Activated T-cell treated with anti-CD3 and anti-CD28 coated beads, Interleukin-2, amount 50 U/mL, for 24 hours (primary cell): ENCODE results near the gene ACOX3.
A peak's percentile ranks its signal among the peaks of the same experiment; 100 is the strongest.

Experiments
- DNase-seq: peaks from one replicate; pipeline ENCODE4 v3.0.0-alpha.2; 2020
- H3K27ac Mint-ChIP-seq: 2 replicates; pipeline ENCODE4 v1.8.0; 2020; ENCODE audit warnings: mild to moderate bottlenecking, mixed read lengths
- H3K27me3 Mint-ChIP-seq: 2 replicates; pipeline ENCODE4 v1.8.0; 2020; ENCODE audit warnings: mixed read lengths
- H3K36me3 Mint-ChIP-seq: 2 replicates; pipeline ENCODE4 v1.8.0; 2020; ENCODE audit warnings: low read depth, mixed read lengths
- H3K4me1 Mint-ChIP-seq: 2 replicates; pipeline ENCODE4 v1.8.0; 2020; ENCODE audit warnings: low read depth, mixed read lengths
- H3K4me3 Mint-ChIP-seq: 2 replicates; pipeline ENCODE4 v1.8.0; 2020; ENCODE audit warnings: mild to moderate bottlenecking, moderate library complexity, mixed read lengths
- H3K9me3 Mint-ChIP-seq: 2 replicates; pipeline ENCODE4 v1.8.0; 2020; ENCODE audit warnings: mixed read lengths

Gene ACOX3

DNA sequence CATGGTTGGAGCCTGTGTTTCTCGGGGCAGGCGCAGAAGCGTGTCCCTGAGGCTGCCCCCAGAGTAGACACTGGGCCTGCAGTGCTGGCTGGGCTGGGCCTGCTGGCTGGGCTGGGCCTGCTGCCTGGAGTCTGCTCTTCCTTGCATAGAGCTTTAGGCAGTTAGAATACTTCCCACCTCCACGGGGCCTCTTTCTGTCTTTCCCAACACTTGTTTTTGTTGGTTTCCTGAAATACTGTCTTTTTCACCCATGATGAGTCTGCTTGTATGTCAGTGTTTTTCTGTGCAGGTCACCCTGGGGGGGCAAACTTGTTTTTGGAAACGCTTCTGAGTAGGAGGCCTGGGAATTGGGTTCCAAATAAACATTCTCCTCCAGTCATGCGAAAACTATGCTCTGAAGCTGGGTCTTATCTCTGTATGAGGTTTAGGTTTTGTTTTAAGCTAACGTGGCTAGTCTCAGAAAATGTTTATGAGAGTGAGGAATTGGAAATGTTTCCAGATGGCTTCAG is 32.2 kb upstream of the ACOX3 start:
- Mint-ChIP-seq H3K4me1 (no peaks in the 10 kb centered on the region), H3K27me3 (no peaks in the 10 kb centered on the region), H3K36me3 (peaks cover 84% of the 10 kb centered on the region), H3K9me3 (no peaks in the 10 kb centered on the region), H3K27ac (no peak overlapping the region), H3K4me3 (no peak overlapping the region)
- DNase-seq = no peak

DNA sequence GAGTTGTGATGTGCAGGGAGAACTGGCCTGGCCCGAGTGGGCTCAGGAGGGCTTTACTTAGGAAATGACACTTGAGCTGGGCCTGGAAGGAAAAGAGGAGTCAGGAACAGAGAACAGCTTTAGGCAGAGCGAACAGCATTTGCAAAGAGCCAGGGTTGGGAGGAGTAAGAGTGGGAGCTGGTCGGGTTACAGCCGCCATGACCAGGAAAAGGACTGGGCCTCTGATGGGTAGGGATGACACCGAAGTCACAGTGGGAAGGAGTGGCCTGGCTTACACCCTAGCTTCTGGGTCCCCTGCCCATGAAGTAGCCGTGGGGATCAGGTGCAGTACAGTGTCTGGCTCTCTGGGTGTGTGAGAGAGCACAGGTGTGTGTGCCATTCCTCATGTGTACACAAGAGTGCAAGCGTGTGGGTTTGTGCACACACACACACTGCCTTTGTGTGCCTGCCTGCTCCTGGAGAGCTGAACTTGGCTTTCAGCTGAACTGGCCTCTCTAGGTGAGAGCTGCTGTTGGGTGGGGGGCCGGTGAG is 31.7 kb upstream of the ACOX3 start:
- Mint-ChIP-seq H3K9me3 (no peaks in the 10 kb centered on the region), H3K36me3 (peaks cover 85% of the 10 kb centered on the region), H3K27me3 (no peaks in the 10 kb centered on the region), H3K4me1 (no peaks in the 10 kb centered on the region), H3K27ac (no peak overlapping the region), H3K4me3 (no peak overlapping the region)
- DNase-seq = no peak

- no peaks in the 10 kb centered on the region for H3K27me3 Mint-ChIP-seq
- H3K27ac Mint-ChIP-seq = no peak overlapping the region
- H3K9me3 Mint-ChIP-seq = no peaks in the 10 kb centered on the region
- H3K36me3 Mint-ChIP-seq = peaks cover 85% of the 10 kb centered on the region
- H3K4me3 Mint-ChIP-seq = no peak overlapping the region
- no peaks in the 10 kb centered on the region for H3K4me1 Mint-ChIP-seq
- no peak for DNase-seq
Observed at GRCh38 chr4:8471211-8471875, 30.8 kb upstream of the ACOX3 start.

GRCh38 chr4:8470451-8471024 is 30.0 kb upstream of the ACOX3 start:
- DNase-seq = no peak
- no peaks in the 10 kb centered on the region for H3K4me1 Mint-ChIP-seq
- H3K36me3 Mint-ChIP-seq = peaks cover 85% of the 10 kb centered on the region
- no peak overlapping the region for H3K27ac Mint-ChIP-seq
- no peaks in the 10 kb centered on the region for H3K27me3 Mint-ChIP-seq
- no peak overlapping the region for H3K4me3 Mint-ChIP-seq
- H3K9me3 Mint-ChIP-seq = no peaks in the 10 kb centered on the region

- no peaks in the 10 kb centered on the region for H3K9me3 Mint-ChIP-seq
- H3K36me3 Mint-ChIP-seq = peaks cover 89% of the 10 kb centered on the region
- no peak for DNase-seq
- no peak overlapping the region for H3K4me3 Mint-ChIP-seq
- no peaks in the 10 kb centered on the region for H3K4me1 Mint-ChIP-seq
- H3K27me3 Mint-ChIP-seq = no peaks in the 10 kb centered on the region
- H3K27ac Mint-ChIP-seq = no peak overlapping the region
Observed at GRCh38 chr4:8469550-8469949, 29.0 kb upstream of the ACOX3 start.

GRCh38 chr4:8468746-8469535 is 28.4 kb upstream of the ACOX3 start:
- no peak overlapping the region for H3K27ac Mint-ChIP-seq
- peaks cover 90% of the 10 kb centered on the region for H3K36me3 Mint-ChIP-seq
- H3K27me3 Mint-ChIP-seq = no peaks in the 10 kb centered on the region
- H3K4me1 Mint-ChIP-seq = no peaks in the 10 kb centered on the region
- peak; percentile 64 for DNase-seq
- H3K4me3 Mint-ChIP-seq = no peak overlapping the region
- no peaks in the 10 kb centered on the region for H3K9me3 Mint-ChIP-seq

DNA sequence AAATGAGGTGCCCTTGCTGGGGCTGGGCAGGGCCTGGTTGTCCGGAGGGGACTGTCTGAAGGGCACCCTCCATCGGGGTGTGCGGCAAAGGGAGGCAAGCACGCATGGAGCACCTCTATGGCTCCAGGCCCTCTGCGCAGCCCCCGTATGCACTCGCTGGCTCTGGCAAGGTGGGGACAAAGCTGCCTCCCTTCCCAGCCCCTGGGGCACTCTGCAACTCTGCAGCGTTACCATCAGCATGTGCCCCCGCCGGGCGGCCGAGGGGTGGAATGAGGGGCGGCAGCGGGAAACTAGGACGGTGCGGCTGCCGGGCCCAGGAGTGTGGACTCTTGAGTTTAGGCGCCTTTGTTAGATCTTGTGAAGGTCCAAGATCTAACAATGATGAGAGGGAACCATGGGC is 26.5 kb upstream of the ACOX3 start:
- H3K4me1 Mint-ChIP-seq = no peaks in the 10 kb centered on the region
- H3K36me3 Mint-ChIP-seq = peaks cover 89% of the 10 kb centered on the region
- no peaks in the 10 kb centered on the region for H3K27me3 Mint-ChIP-seq
- no peak for DNase-seq
- H3K9me3 Mint-ChIP-seq = no peaks in the 10 kb centered on the region
- H3K27ac Mint-ChIP-seq = no peak overlapping the region
- no peak overlapping the region for H3K4me3 Mint-ChIP-seq

GRCh38 chr4:8465615-8466611 is 25.4 kb upstream of the ACOX3 start:
- DNase-seq = no peak
- no peaks in the 10 kb centered on the region for H3K4me1 Mint-ChIP-seq
- peaks cover 91% of the 10 kb centered on the region for H3K36me3 Mint-ChIP-seq
- no peak overlapping the region for H3K27ac Mint-ChIP-seq
- H3K9me3 Mint-ChIP-seq = no peaks in the 10 kb centered on the region
- no peaks in the 10 kb centered on the region for H3K27me3 Mint-ChIP-seq
- H3K4me3 Mint-ChIP-seq = no peak overlapping the region

DNA sequence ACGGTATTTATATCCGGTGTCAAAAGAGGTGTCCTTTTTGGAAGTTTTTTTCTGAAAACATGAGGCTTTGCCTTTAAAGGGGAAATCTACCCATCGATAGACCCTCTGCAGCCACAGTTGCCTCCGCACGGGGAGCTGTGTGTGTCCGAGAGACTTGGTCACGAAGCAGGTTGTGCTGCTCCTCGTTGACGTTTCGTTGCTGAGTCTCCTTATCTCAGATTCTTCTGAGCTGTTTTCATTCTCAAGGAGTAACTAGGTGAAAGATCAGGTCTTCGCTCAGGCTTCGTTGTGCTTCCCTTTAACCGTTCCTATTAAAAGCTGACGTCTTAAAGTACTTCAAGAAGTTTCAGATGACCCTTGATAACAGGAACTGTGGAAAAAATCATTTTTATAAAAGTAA is 23.9 kb upstream of the ACOX3 start:
- Mint-ChIP-seq H3K9me3 (no peaks in the 10 kb centered on the region), H3K27me3 (no peaks in the 10 kb centered on the region), H3K4me3 (no peak overlapping the region), H3K27ac (no peak overlapping the region), H3K36me3 (peaks cover 91% of the 10 kb centered on the region), H3K4me1 (no peaks in the 10 kb centered on the region)
- DNase-seq = no peak

DNA sequence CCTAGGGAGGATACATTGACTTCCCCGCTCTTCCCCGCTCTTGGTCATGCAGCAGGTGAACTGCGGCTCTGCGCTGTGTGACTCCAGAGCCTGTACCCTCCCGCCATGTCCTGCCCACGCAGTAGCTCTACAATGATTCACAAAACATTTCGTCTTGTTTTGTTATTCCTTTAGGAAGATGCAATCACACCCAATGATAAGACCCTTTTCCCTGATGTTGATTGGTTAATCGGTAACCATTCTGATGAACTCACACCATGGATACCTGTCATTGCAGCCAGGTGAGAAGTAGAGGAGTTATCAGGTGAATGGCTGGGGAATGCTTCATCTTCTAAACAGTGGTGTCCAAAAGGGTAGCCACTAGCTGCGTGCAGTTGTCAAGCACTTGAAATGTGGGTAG is 23.3 kb upstream of the ACOX3 start:
- Mint-ChIP-seq H3K36me3 (peaks cover 91% of the 10 kb centered on the region), H3K4me3 (no peak overlapping the region), H3K9me3 (no peaks in the 10 kb centered on the region), H3K27me3 (no peaks in the 10 kb centered on the region), H3K27ac (no peak overlapping the region), H3K4me1 (no peaks in the 10 kb centered on the region)
- no peak for DNase-seq

GRCh38 chr4:8461616-8462015 is 21.1 kb upstream of the ACOX3 start:
- Mint-ChIP-seq H3K27ac (no peak overlapping the region), H3K36me3 (peaks cover 91% of the 10 kb centered on the region)
- DNase-seq = no peak

DNA sequence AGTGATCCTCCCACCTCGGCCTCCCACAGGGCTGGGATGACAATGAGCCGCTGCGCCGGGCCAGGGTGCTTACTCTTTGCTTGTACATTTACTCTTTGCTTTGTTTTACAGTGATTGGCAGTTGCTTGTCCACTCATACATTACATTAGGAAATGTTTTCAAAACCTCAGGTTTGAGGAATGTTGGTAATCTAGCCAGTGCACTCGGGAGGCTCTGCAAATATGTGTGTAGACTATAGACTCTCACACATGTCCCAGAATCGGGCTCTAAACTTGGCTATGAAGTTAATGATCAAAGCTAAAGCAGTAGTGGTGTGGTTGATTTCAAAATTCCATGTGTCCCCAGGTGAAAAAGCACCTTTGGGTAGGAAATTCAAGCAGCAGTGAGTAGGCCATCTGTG is 20.6 kb upstream of the ACOX3 start:
- no peaks in the 10 kb centered on the region for H3K4me1 Mint-ChIP-seq
- H3K4me3 Mint-ChIP-seq = no peak overlapping the region
- no peaks in the 10 kb centered on the region for H3K27me3 Mint-ChIP-seq
- no peaks in the 10 kb centered on the region for H3K9me3 Mint-ChIP-seq
- peaks cover 91% of the 10 kb centered on the region for H3K36me3 Mint-ChIP-seq
- H3K27ac Mint-ChIP-seq = no peak overlapping the region
- DNase-seq = no peak

More at GRCh38 chr4:8461616-8462015, 21.1 kb upstream of the ACOX3 start:
- Mint-ChIP-seq H3K9me3 (no peaks in the 10 kb centered on the region), H3K4me1 (no peaks in the 10 kb centered on the region), H3K27me3 (no peaks in the 10 kb centered on the region), H3K4me3 (no peak overlapping the region)

DNA sequence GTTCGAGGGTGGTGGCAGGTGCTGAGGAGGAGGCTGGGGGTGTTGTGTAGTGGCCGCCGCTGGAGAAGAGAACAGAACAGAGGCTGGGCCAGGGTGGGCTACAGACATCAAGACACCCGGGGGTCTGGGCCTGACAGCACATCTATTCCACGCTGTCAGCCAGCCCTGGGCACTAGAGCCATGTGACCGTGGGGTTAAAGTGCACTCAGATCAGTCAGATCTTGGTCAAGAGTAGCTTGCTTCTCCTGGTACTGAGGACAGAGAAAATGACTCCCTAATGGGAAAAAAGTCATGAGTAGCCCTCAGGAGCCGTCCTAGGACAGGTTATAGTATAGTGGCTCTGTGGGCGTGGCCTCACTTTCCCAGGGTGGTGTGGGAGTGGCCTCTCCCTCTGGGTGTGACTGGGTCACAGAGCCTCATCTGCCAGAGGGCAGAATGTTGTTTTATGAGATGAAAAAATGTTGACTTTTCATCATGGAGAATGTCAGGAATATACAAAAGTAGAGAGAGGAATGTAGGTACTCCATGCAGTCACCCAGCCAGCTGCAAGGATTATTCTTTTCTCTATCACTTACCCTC is 19.4 kb upstream of the ACOX3 start:
- Mint-ChIP-seq H3K27ac (no peak overlapping the region), H3K36me3 (peaks cover 91% of the 10 kb centered on the region), H3K4me1 (no peaks in the 10 kb centered on the region)

More for the DNA sequence above, 19.4 kb upstream of the ACOX3 start:
- DNase-seq = no peak
- H3K27me3 Mint-ChIP-seq = no peaks in the 10 kb centered on the region
- no peak overlapping the region for H3K4me3 Mint-ChIP-seq
- no peaks in the 10 kb centered on the region for H3K9me3 Mint-ChIP-seq
